Stimulated activated CD8-positive, alpha-beta memory T cell treated with anti-CD3 and anti-CD28 coated beads, Interleukin-12 subunit alpha, Interleukin-12 subunit beta, amount 100 ng/mL, for 24 hours (primary cell): ENCODE results near the gene PSMA7.

Experiments used
- DNase-seq: peaks from one replicate; pipeline ENCODE4 v3.0.0-alpha.2; 2020; ENCODE audit errors: extremely low read depth

The PSMA7 gene

GRCh38 chr20:62136283-62137091, 6.7 kb downstream of the PSMA7 start:
- DNase-seq, result no peak

DNA sequence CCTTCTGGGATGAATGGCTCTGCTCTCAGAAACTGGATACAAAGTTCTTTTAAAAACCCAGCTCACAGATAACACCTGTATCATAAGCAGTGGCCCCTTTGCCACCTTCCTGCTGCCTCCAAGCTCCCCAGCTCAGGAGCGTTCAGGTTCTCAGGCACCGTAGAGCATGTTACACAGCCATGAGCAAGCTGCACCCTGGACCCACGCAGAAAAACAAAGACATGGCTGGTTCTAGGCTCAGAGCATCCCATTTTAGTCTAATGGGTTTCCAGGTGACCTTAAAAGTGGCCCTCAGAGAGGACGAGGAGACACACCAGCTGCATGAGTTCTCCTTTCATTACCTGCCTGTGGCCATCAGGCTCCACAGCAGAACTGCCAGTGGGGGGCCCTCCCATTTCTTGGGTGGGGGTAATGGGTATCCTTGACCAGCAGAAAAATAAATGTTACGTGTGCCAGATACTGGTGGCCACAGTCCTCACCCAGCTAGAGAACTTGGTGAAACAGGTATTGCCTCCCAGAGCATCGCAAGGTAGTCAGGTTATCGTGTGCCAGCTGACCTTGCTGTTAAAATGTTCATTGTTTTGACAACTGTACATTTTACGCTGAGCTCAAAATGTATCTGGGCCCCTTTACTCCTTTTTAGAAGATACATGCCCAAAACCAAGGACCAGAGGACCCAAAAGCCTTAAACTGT, 7.5 kb downstream of the PSMA7 start:
- no peak for DNase-seq

- no peak for DNase-seq
Measured at GRCh38 chr20:62134735-62135231, 8.4 kb downstream of the PSMA7 start.

- DNase-seq, result no peak
Measured at GRCh38 chr20:62133864-62134263, 9.3 kb downstream of the PSMA7 start.

DNA sequence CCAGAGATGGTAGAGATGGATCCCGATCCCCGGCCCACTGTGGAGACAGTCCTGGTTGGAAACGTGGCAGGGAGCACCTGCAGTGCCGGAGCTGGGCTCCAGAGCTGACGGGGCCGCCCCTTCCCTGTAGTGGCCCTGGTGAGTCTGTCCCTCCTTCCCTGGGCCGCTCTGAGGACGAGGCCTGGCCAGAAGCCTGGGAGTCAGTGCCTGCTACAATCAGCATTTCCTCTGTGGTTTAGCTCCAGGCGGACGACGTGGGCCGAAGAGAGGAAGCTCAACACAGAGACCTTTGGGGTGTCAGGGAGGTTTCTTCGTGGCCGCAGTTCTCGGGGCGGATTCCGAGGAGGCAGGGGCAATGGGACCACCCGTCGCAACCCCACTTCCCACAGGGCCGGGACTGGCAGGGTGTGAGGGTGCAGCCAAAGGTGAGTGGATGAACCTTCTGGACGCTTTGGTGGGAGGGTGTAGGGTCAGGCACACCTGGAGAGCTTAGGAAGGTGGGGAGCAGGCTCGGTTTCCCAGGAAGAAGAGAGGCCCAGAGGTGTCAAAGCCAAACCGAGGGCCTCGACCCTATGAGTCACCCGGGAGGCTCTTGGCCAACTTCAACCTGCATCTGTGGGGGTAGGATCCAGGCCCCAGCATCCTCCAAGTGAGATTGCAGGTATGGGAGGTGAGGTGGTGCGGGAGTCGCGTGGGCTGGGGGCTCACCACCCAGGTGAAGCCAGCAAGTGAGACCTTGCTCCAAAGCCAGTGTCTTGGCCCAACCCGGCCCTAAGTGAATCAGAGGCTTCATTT, 9.9 kb downstream of the PSMA7 start:
- DNase-seq, result no peak

GRCh38 chr20:62132421-62132820, 10.8 kb downstream of the PSMA7 start:
- DNase-seq, result no peak

DNA sequence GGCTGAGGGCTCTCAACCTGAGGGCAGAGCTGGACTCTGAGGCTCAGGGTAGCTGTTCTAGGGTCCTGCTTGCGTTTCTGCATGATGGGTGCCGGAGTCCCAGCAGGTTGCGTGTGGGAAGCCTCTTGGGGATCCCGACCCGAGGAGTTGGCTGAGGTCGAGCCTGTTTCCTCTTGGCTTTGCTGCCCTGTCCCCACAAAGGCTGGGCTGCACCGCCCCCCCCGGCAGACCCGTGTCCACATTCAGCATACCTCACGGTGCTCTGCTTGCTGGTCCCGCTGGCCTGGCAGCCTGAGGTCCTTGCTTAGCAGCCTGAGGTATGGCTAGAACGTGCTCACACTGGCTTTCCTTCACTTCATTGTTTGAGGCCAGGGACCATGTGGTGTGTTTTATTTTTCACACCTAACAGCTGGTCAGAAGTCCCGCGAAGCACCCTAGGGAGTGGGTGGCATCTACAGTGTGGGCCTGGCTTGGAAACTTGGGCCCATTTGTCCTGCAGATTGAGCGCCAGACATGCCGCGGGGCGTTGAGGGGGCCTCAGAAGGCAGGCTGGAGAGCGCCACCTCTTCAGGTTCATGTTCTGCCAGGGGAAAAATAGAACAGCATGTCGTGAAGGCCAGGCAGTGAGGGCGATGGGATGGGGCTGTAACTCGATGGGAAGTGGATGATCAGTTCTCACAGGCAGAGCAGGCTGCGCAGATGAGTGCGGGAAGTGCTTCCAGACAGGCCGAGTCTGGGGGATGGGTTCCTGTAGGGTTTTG, 11.5 kb downstream of the PSMA7 start:
- DNase-seq, result no peak

GRCh38 chr20:62129731-62130531, 13.3 kb downstream of the PSMA7 start:
- DNase-seq, result no peak

DNA sequence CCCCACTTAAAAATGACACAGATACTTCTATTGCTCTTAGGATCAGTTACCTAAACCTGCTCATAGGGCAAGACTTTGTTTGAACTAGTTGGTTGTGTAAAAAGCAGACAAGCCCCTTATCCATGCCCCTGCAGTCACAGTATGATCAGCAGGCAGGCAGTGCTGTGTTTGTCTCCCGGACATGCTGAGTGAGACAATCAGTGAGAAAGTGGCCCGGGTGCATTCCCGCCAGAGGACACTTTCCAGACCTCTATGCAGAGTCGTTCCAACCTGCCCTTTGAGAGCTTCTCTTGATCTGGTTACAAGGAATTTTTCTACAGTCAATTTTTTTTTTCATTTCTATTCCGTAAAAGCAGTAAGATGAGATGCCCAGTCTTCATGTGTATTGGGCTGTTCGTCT, 14.7 kb downstream of the PSMA7 start:
- DNase-seq, result no peak

GRCh38 chr20:62127799-62128198, 15.4 kb downstream of the PSMA7 start:
- no peak for DNase-seq

DNA sequence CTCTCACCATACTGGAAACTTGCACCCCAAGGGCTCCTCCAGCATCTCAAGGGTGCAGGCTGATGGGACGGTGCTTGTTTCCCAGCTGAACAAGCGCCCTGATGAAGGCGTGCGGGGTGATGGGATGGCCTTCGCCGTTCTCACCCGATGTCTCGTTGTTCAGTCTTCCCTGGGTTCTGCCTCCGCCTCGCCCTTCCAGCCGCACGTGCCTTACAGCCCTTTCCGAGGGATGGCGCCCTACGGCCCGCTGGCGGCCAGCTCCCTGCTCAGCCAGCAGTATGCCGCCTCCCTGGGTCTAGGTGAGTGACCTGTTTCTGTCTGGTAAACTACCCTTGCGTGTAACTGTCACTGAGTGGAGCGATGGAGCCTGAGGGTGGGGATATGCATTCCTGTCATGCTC, 17.1 kb downstream of the PSMA7 start:
- DNase-seq, result no peak

- no peak for DNase-seq
Measured at GRCh38 chr20:62123450-62124118, 19.6 kb downstream of the PSMA7 start.

DNA sequence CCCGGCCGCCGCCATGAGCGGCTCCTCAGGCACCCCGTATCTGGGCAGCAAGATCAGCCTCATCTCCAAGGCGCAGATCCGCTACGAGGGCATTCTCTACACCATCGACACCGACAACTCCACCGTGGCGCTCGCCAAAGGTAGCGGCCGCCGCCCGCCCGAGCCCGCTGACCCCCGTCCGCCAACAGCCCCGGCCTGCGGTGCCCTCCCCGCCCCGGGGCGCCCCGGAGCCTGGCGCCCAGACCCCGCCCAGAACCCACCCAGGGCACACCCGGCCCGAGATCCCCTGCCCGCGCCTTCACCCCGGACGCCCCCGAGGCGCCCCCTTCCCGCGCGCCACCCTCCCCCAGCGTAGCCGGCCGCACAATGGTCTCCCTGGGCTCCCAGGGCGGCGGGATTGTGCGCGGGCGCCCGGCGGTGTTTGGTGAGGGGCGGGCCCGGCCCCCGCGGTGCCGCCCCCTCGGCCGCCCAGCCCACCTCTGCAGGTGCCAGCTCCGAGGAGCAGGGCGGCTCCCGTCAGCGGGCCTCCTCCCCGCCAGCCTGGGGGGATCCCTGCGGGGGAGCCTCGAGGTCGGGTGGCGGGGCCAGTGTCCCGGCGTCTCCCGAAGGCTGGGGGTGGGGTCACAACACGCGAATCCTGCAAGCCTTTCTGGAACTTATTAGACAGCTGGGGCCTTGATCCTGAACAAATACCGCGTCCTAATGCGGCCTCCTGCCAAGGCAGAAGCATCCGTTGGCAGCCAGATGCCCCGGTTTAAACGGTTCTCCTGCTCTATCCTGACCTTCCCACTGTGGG, 20.3 kb downstream of the PSMA7 start:
- DNase-seq, result no peak

DNA sequence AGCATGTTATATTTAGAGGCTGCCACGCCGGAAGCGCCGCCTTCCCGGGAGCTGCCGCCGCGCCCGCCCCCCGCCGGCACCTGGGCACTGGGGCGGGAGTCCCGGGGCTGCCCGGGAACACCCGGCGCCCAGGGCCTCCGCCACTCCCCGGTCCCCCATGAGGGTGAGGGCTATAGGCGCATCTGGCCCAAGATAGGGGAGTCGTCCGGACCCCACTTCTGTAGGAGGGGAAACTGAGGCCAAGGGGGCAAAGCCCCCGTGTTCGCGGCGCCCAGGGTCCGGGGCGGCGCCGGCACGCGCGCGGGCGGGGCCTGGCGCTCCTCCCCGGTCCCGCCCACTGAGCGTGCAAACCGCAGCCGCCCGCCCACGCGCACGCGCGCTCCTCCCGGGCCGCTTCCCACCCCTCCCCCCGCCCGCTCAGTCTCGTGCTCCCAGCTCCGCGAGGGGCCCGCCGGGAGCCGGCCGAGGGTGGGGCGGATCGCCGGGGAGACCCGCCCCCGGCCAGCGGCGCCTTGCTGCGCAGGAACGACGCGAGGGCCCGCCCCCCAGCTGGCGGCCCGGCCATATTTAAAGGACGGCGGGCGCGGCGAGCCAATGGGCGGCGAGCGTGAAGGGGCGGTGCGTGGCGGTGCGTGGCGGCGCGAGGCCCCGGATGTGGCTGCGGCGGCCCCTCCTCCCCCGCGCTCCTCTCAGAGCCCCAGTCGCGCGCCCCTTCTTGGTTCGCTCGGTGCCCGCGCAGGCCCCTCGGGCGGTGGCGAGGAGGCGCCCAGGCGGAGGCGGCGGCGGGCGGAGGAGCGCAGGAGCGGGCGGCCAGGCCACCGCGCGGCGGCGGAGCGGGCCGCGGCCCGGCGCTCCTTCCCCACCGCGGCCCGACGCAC, 21.2 kb downstream of the PSMA7 start, which contains the start of gene LSM14B:
LSM14B (plus strand) TSS at position 700 of the 878 bp plus-strand sequence. CDS start 192 bp downstream, outside the sequence.
- peak; percentile 93 for DNase-seq

DNA sequence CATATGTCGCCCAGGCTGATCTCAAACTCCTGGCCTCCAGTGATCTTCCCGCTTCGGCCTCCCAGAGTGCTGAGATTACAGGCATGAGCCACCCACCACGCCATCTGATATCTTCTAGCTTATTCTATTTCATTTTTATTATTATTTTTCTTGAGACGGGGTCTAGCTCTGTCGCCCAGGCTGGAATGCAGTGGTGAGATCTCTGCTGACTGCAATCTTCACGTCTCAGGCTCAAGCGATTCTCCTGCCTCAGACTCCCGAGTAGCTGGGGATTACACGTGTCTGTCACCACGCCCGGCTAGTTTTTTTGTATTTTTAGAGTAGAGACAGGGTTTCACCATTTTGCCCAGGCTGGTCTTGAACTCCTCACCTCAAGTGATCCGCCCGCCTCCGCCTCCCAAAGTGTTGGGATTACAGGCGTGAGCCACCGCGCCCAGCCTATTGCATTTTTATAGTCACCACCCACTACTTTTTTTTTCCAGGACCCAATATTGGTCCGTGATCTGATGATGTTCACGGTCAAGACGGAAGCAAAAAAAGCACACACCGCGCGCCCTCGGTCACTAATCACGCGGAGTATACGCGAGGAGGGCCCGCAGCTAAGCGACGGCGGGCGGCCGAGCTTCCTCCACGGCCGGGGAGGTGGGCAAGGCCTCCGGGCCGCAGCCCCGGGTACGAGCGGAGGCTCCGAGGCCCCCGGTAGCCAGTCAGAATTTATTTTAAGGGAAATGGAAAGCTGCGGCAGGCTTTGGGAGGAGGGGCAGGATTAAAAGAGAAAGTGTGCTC, 22.0 kb downstream of the PSMA7 start:
- no peak for DNase-seq

DNA sequence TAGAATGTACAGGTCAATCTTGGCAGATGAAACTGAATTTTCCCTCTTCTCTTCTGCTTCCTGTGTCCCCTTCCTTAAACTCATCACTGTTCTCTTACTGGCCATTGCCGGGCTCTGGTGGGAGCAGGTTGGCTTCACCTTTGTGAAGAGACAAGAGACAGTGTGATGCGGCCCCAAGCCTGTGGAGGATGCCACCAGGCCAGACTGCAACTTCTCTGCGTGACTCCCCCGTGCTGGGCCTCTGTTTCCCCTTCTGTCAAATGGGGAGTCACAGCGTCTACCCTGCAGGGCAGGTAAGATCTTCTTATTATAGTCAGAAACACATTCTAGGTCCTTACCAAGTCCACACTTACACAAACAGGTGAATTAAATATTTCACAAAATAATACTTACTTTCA, 22.8 kb downstream of the PSMA7 start:
- DNase-seq, result no peak

GRCh38 chr20:62119591-62120364, 23.4 kb downstream of the PSMA7 start:
- no peak for DNase-seq
